C4-2B (cell line): ENCODE measurements around the gene ABCF2.

Experiments used
- ZFX ChIP-seq: fragments of 450-650 bp; IDR thresholded peaks from 2 replicates; pipeline ENCODE4 v1.6.1; 2017
- TF ChIP-seq, protein P1 (sequence below): fragments of 450-650 bp; conservative IDR thresholded peaks from 2 replicates; pipeline ENCODE4 v1.5.1; 2017; ENCODE audit warnings: mild to moderate bottlenecking

- TF ChIP-seq, protein P1, sequence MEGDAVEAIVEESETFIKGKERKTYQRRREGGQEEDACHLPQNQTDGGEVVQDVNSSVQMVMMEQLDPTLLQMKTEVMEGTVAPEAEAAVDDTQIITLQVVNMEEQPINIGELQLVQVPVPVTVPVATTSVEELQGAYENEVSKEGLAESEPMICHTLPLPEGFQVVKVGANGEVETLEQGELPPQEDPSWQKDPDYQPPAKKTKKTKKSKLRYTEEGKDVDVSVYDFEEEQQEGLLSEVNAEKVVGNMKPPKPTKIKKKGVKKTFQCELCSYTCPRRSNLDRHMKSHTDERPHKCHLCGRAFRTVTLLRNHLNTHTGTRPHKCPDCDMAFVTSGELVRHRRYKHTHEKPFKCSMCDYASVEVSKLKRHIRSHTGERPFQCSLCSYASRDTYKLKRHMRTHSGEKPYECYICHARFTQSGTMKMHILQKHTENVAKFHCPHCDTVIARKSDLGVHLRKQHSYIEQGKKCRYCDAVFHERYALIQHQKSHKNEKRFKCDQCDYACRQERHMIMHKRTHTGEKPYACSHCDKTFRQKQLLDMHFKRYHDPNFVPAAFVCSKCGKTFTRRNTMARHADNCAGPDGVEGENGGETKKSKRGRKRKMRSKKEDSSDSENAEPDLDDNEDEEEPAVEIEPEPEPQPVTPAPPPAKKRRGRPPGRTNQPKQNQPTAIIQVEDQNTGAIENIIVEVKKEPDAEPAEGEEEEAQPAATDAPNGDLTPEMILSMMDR = no peak
- no peak for TF ChIP-seq ZFX
These were observed 8.2 kb upstream of the ABCF2 start for GRCh38 chr7:151235091-151235787.
